GM18526 (cell line): ENCODE data around the gene SLC23A3.

ENCODE experiments used
- POLR2A ChIP-seq: IDR thresholded peaks from 3 replicates; pipeline ENCODE4 v1.6.1; 2011; ENCODE audit not compliant: insufficient read length; ENCODE audit errors: extremely low read depth

The SLC23A3 gene

GRCh38 chr2:219118504-219118903 lies 51.3 kb downstream of the SLC23A3 start:
- no peak for TF ChIP-seq POLR2A

- no peak for TF ChIP-seq POLR2A
Observed at GRCh38 chr2:219116776-219117646, 52.8 kb downstream of the SLC23A3 start.

- TF ChIP-seq POLR2A, result no peak
Observed at GRCh38 chr2:219112651-219113338, 57.0 kb downstream of the SLC23A3 start.

GRCh38 chr2:219112062-219112406 lies 57.8 kb downstream of the SLC23A3 start:
- no peak for TF ChIP-seq POLR2A
